Natural killer cell treated with Interleukin-12 subunit alpha and Interleukin-12 subunit beta and Interleukin-15 and Interleukin-18, amount 100 ng/mL, for 72 hours (primary cell): Measurements from ENCODE around the gene ZDHHC17. TPM values are rescaled to one million over a fixed set of nuclear protein-coding genes. Genes with fewer than 3 reads are reported as not detected.

Experiments
- ATAC-seq, 2 donors: fragments of 150-1000 bp; cut with Tn5 transposase in 1 of 2; sonication (Bioruptor Pico), chemical (Tn5 transposase) in 1 of 2; 2 replicates each; pipeline ENCODE4 v1.10.0; 2021
- DNase-seq: peaks from one replicate; pipeline ENCODE4 v3.0.0; 2022; ENCODE audit warnings: low spot score
- H3K27ac Mint-ChIP-seq, 2 donors: 1 replicate in 1 of 2; 2 replicates in 1 of 2; pipeline ENCODE4 v1.8.0; 2022; ENCODE audit warnings: mixed read lengths in 2 of 2, mild to moderate bottlenecking in 1 of 2, moderate library complexity in 1 of 2
- H3K27me3 Mint-ChIP-seq, 2 donors: 1 replicate in 1 of 2; 2 replicates in 1 of 2; pipeline ENCODE4 v1.8.0; 2022; ENCODE audit warnings: mixed read lengths in 2 of 2
- H3K36me3 Mint-ChIP-seq: one replicate; pipeline ENCODE4 v1.8.0; 2022; ENCODE audit warnings: mixed read lengths
- H3K4me1 Mint-ChIP-seq, 2 donors: 1 replicate in 1 of 2; 2 replicates in 1 of 2; pipeline ENCODE4 v1.8.0; 2022; ENCODE audit warnings: low read depth in 2 of 2, mixed read lengths in 2 of 2, mild to moderate bottlenecking in 1 of 2
- H3K4me3 Mint-ChIP-seq: one replicate; pipeline ENCODE4 v1.8.0; 2022; ENCODE audit warnings: mixed read lengths
- H3K9me3 Mint-ChIP-seq: 2 replicates; pipeline ENCODE4 v1.8.0; 2022; ENCODE audit warnings: mixed read lengths
- total RNA-seq, 2 donors: library from RNA; stranded (reverse); gene quantifications; one replicate each; pipeline ENCODE4 v1.2.3, GENCODE V29; 2022

Gene ZDHHC17
- total RNA-seq, 2 donors from 2014 or later = 39.9 to 49.7 TPM

DNA sequence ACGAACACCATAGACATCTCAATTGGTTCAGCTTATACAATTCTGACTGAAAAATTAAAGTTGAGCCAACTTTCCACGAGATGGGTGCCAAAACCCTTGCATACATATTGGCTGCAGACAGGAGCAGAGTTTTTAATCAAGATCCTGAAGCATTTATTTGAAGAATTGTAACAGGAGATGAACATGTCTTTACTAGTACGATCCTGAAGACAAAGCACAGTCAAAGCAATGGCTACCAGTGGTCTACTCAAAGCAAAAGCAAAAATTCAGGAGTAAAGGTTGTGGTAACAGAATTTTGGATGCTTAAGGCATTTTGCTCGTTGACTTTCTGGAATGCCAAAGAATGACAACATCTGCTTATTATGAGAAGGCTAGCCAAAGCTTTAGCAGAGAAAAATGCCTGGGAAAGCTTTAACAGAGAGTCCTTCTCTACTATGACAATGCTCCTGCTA is 20.7 kb downstream of the ZDHHC17 start:
- no peaks in the 10 kb centered on the region for H3K27me3 Mint-ChIP-seq
- no peak overlapping the region for H3K27ac Mint-ChIP-seq
- no peaks in the 10 kb centered on the region for H3K36me3 Mint-ChIP-seq
- H3K4me3 Mint-ChIP-seq = no peak overlapping the region
- peaks cover 17 to 40% of the 10 kb centered on the region in 2 donors for H3K4me1 Mint-ChIP-seq
- no peak for ATAC-seq
- no peak for DNase-seq
- H3K9me3 Mint-ChIP-seq = no peaks in the 10 kb centered on the region

DNA sequence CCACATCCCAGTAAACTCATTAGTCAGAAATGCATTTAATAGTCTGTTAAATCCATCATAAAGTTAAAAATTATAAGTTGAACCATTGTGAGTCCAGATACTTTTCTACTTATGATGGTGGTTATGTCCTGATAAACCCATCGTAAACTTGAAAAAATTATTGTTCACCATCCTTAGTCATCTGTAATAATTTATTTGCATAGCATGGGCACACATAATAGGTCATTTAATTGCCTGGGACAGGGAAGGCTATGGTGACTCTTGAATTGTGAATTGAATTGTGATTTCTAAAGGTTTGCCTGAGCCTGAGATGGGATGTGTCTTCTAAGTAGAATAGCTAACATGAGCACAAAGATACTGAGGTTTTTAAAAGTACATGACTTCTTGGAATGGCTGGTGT is 21.5 kb downstream of the ZDHHC17 start:
- H3K27ac Mint-ChIP-seq = no peak overlapping the region
- H3K36me3 Mint-ChIP-seq = no peaks in the 10 kb centered on the region
- peaks cover 15 to 34% of the 10 kb centered on the region in 2 donors for H3K4me1 Mint-ChIP-seq
- ATAC-seq (no peak), DNase-seq (no peak)
- no peaks in the 10 kb centered on the region for H3K9me3 Mint-ChIP-seq
- H3K4me3 Mint-ChIP-seq = no peak overlapping the region
- H3K27me3 Mint-ChIP-seq = no peaks in the 10 kb centered on the region

DNA sequence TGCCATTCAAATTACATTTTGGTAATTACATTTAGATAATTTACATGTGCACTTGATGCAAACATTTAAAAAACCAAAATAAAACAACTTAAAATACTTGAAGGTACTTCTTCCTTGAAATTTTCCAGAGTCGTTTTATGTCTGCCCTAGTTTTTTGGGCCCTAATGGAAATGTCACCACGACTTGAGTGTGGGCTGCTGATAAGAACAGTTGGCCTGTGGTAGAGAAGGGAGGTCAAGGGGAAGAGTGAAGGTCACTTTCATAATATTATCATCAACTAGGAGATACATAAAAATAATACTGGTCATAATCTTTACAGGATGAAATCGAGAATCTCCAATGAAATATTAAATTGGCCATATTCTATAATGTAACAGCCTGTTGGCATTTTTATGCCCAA is 23.1 kb downstream of the ZDHHC17 start:
- Mint-ChIP-seq H3K36me3 (no peaks in the 10 kb centered on the region), H3K4me3 (no peak overlapping the region), H3K9me3 (no peaks in the 10 kb centered on the region), H3K4me1 (peaks cover 20 to 32% of the 10 kb centered on the region in 2 donors), H3K27me3 (no peaks in the 10 kb centered on the region), H3K27ac (no peak overlapping the region)
- no peak for DNase-seq
- no peak for ATAC-seq

DNA sequence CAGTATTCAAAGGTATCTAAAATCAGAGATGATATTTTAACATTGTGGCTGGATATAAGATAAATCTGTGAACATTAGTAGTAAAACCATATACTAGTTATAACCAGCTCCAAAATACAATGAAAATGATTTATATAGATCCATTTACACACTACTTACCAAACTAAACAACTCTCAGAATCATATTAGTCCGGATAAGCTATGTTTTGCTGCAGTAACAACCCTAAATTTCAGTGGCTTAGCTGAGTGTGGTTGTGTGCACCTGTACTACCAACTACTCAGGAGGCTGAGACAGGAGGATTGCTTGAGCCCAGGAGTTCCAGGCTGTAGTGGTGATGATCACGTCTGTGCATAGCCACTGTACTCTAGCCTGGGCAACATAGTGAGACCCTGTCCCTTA is 23.8 kb downstream of the ZDHHC17 start:
- no peak overlapping the region for H3K27ac Mint-ChIP-seq

DNA sequence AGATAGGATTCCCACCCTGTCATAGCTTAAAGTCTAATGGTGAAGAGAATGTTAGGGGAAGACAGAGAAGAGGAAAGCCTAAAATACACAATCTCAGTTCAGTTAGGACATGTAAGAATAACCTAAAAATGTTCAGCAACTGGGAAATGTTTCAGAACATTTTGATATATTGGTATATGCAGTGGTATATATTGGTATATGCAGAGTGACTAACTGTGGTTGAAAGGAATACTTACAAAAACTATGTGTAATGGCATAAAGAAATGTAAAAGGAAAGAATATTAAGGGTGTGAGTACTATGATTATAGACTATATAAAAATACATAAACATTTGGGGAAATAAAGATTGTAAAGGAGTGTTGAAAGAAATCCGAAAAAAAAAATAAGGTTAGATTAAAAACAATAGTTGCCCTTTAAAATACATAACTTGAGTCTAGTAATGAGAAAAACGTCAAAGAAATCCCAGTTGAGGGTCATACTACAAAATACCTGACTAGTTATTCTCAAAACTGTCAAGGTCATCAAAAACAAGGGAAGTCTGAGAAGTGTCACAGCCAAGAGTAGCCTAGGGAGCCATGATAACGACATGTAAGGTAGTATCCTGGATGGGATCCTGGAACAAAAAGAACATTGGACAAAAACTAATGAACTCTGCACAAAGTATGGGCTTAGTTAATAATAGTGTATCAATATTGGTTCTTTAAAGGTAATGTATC is 25.6 kb downstream of the ZDHHC17 start:
- DNase-seq (no peak), ATAC-seq (no peak)
- H3K27me3 Mint-ChIP-seq = no peaks in the 10 kb centered on the region
- no peak overlapping the region for H3K4me3 Mint-ChIP-seq
- no peaks in the 10 kb centered on the region for H3K9me3 Mint-ChIP-seq
- no peaks in the 10 kb centered on the region for H3K36me3 Mint-ChIP-seq
- H3K4me1 Mint-ChIP-seq = peaks cover 12 to 16% of the 10 kb centered on the region in 2 donors
- no peak overlapping the region for H3K27ac Mint-ChIP-seq

More for the DNA sequence above, 23.8 kb downstream of the ZDHHC17 start:
- H3K9me3 Mint-ChIP-seq = no peaks in the 10 kb centered on the region
- H3K27me3 Mint-ChIP-seq = no peaks in the 10 kb centered on the region
- DNase-seq (no peak), ATAC-seq (no peak)
- peaks cover 16 to 28% of the 10 kb centered on the region in 2 donors for H3K4me1 Mint-ChIP-seq
- H3K36me3 Mint-ChIP-seq = no peaks in the 10 kb centered on the region
- no peak overlapping the region for H3K4me3 Mint-ChIP-seq

DNA sequence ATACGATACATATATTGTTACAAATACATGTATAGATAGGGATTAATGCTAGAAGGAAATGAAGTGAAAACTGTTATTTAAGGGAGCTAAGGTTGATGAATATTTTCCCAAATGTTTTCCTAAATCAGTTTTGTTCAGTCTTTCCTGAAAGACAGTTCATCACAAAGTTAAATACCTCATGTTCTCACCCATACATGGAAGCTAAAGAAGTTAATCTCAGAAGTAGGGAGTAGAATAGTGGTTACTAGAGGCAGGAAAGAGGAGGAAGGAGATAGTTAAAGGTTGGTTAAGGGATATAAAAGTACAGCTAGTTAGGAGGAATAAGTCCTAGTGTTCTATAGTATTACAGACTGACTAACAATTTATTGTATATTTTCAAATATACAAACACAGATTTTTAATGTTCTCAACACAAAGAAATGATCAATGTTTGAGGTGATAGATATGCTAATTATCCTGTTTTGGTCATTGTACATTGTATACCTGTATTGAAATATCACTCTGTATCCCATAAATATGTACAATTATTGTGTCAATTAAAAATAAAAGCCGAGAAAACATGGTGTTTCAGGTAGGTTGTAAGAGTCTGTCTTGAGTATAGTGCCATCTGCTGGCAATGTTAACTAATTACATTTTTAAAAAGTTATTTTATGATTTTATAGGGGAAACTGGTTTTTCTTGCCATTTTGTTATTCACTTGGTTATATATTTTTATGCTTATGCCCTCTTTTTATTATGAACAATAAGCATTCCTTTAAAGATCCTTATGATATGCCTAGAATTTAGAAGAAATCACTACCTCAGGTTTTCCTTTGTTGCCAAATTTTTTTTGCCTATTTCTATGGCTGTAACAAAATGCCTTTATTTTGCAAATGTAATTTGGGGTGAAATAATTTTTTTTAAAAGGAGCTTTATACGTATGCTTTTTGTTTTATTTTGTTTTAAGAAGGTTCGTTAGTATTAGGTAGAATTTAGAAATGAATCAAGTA is 26.9 kb downstream of the ZDHHC17 start:
- Mint-ChIP-seq H3K4me3 (no peak overlapping the region), H3K36me3 (no peaks in the 10 kb centered on the region), H3K27me3 (no peaks in the 10 kb centered on the region), H3K27ac (no peak overlapping the region), H3K4me1 (peaks cover 12 to 14% of the 10 kb centered on the region in 2 donors), H3K9me3 (no peaks in the 10 kb centered on the region)
- DNase-seq = no peak
- ATAC-seq = no peak

DNA sequence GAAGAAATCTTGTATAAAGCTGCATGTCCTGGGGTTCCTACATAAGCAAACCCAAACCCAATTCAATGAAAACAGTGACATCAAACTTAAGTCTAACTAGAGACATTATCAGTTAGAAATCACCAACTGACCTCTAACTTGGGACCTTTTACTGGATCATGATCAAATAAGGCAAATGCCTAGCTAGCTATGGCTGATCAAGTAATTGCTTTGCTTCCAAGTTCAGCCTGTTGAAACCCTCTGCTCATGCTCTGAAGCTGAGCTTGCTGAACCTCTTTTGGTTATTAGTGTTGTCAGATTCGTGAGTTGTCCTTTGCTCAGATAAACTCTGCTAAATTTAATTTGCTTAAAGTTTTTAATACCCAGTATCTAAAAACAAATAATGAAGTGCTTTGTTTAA is 28.9 kb downstream of the ZDHHC17 start:
- Mint-ChIP-seq H3K4me3 (no peak overlapping the region), H3K9me3 (no peaks in the 10 kb centered on the region), H3K27ac (no peak overlapping the region)

DNA sequence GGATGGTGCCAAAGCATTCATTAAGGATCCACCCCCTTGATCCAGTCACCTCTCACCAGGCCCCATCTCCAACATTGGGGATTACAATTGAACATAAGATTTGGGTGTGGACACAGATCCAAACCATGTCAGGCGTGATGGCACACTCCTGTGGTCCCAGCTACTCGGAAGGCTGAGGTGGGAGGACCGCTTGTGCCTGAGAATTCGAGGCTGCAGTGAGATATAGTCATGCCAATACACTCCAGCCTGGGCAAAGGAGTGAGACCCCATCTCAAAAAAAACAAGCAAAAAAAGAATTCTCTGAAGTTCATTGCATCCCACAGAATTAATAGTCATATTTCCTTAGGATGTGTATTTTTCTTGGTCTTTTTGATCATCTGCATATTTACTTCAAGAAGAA is 34.9 kb downstream of the ZDHHC17 start:
- ATAC-seq (no peak), DNase-seq (no peak)
- peaks cover 15% of the 10 kb centered on the region for H3K36me3 Mint-ChIP-seq
- no peak overlapping the region for H3K4me3 Mint-ChIP-seq
- no peak overlapping the region for H3K27ac Mint-ChIP-seq
- peaks cover 4% of the 10 kb centered on the region for H3K9me3 Mint-ChIP-seq
- no peaks in the 10 kb centered on the region for H3K27me3 Mint-ChIP-seq
- H3K4me1 Mint-ChIP-seq = peaks cover 15 to 21% of the 10 kb centered on the region in 2 donors

More for the DNA sequence above, 28.9 kb downstream of the ZDHHC17 start:
- ATAC-seq = no peak
- no peak for DNase-seq
- no peaks in the 10 kb centered on the region for H3K27me3 Mint-ChIP-seq
- H3K4me1 Mint-ChIP-seq = peaks cover 10 to 12% of the 10 kb centered on the region in 2 donors
- H3K36me3 Mint-ChIP-seq = peaks cover under 1% of the 10 kb centered on the region

DNA sequence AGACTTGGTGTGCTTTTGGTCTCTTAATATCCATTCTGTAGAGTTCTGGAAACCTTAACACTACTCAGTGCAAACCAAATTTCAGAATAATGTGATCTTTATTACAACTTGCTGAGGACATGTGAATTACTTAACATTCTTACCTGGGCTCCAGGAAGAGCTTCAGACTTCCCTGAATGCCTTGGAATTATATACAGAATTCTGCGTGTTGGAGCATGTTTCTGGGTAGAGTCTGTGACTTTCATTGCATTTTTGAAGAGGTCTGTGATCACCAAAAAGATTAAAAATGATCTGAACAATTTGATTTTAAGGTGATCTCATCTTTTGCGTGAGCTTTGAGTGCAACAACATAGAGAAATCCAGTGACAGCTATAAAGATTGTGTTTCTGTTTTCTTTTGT is 35.4 kb downstream of the ZDHHC17 start:
- peaks cover 15% of the 10 kb centered on the region for H3K36me3 Mint-ChIP-seq
- no peak overlapping the region for H3K27ac Mint-ChIP-seq
- ATAC-seq (no peak), DNase-seq (no peak)
- H3K4me1 Mint-ChIP-seq = peaks cover 20 to 26% of the 10 kb centered on the region in 2 donors
- H3K4me3 Mint-ChIP-seq = no peak overlapping the region
- H3K27me3 Mint-ChIP-seq = no peaks in the 10 kb centered on the region
- H3K9me3 Mint-ChIP-seq = peaks cover 4% of the 10 kb centered on the region

DNA sequence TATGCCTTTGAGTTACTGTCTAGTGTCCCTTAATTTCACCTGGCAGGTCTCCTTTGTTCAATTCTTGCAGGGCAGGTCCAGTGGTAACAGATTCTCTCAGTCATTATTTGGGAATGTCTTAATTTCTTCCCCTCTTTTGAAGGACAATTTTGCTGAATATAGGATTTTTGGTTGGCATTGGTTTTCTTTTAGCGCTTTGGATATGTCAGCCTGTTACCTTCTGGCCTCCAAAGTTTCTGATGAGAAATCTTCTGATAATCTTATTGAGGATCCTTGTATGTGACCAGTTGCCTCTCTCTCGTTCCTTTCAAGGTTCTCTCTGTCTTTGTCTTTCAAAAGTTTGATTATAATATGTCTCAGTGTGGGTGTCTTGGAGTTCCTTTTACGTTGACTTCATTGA is 38.1 kb downstream of the ZDHHC17 start:
- Mint-ChIP-seq H3K27me3 (no peaks in the 10 kb centered on the region), H3K4me3 (no peak overlapping the region), H3K27ac (no peak overlapping the region), H3K36me3 (peaks cover 15% of the 10 kb centered on the region), H3K9me3 (peaks cover 4% of the 10 kb centered on the region), H3K4me1 (peaks cover 20 to 22% of the 10 kb centered on the region in 2 donors)
- ATAC-seq = no peak
- DNase-seq = no peak

DNA sequence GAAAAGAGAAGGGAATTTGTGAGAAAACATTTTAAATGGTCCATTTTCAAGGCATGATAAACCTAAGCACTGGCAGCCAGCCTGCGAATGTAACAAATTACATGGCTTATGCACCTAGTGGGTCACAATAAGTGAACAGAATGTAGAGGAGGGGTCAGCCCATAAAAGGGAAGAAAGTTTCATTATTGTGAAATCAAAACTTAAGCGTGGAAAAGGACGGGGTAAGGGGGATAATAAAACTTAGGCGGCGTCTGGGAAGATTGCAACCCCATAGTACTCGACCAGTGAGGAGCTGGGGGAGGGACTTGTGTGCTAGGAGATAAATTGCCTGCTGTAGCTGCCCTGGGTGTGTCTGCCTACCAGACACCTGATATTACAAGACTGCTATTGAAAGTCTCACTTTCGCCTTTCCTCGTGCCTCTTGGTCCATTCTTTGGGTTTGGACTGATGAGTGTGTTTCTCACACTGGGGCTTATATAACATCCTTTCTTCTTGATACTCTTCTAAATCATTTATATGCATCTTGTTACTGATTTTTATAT is 40.6 kb downstream of the ZDHHC17 start:
- DNase-seq (no peak), ATAC-seq (no peak)
- H3K27ac Mint-ChIP-seq = no peak overlapping the region
- H3K4me1 Mint-ChIP-seq = peaks cover 20 to 22% of the 10 kb centered on the region in 2 donors
- no peaks in the 10 kb centered on the region for H3K27me3 Mint-ChIP-seq
- H3K9me3 Mint-ChIP-seq = peaks cover 4% of the 10 kb centered on the region
- H3K4me3 Mint-ChIP-seq = no peak overlapping the region
- peaks cover 11% of the 10 kb centered on the region for H3K36me3 Mint-ChIP-seq

DNA sequence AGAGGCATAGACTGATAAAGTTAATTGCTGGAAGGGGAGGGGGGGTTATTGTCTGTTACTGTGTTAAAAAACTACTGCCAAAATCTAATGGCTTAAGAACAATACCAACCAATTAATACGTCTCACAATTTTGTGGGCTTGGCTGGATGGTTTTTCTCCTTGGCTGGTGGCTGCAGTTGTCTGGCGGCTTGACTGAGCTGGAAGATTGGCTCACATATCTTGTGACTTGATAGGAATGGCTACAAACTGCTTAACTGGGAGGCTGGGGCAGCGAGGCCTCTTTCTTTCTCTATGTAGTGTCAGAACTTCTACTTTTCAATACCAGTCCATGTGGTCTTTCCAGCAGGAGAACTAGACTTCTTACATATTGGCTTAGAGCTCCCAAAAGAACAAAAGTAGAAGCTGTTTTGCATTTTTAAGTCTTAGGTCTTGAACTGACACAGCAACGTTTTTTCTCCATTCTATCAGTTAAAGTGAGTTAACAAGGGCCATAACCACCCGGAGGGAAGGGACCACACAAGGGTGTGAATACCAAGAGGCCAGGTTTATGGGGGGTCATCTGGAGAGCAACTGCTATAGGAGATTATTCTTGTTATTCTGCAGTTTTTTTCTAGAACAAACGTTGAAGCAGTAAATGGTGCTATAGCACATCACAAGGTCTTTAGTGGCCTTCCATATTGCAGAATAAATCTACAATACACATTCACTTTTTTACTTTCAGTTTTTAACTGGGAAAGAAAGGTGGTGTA is 46.9 kb downstream of the ZDHHC17 start:
- Mint-ChIP-seq H3K4me1 (peaks cover 0 to 8% of the 10 kb centered on the region in 2 donors), H3K9me3 (no peaks in the 10 kb centered on the region), H3K27me3 (no peaks in the 10 kb centered on the region), H3K27ac (no peak overlapping the region), H3K4me3 (no peak overlapping the region), H3K36me3 (no peaks in the 10 kb centered on the region)
- DNase-seq (no peak), ATAC-seq (no peak)

DNA sequence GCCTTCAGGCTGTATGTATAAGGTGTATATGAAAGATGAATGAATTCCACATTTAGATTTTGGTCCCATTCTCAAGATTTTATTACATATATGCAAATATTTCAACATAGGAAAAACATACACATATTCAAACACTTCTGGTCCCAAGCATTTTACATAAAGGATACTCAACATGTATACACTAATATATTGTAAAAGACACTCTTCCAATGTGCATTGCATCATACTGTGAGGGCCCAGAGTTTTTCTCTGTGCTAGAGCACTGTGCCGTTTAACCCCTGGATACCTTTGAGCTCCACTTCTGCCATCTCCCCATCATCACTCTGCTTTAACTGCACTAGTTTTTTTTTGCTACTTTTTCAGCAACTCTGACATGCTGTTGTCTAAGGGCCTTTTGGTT is 48.1 kb downstream of the ZDHHC17 start:
- H3K27me3 Mint-ChIP-seq = no peaks in the 10 kb centered on the region

More for the DNA sequence above, 48.1 kb downstream of the ZDHHC17 start:
- no peaks in the 10 kb centered on the region for H3K36me3 Mint-ChIP-seq
- ATAC-seq (no peak), DNase-seq (no peak)
- no peaks in the 10 kb centered on the region for H3K9me3 Mint-ChIP-seq
- H3K4me1 Mint-ChIP-seq = peaks cover 0 to 8% of the 10 kb centered on the region in 2 donors
- H3K4me3 Mint-ChIP-seq = no peak overlapping the region
- peak overlapping the region in 1 of 2 donors; percentile 5 for H3K27ac Mint-ChIP-seq
